Activated CD8-positive, alpha-beta memory T cell treated with anti-CD3 and anti-CD28 coated beads for 48 hours (primary cell): ENCODE data around the gene RAP1B.

Source experiments
- DNase-seq, 3 experiments: peaks; one replicate each; pipeline ENCODE4 v3.0.0-alpha.2; 2020; ENCODE audit warnings: low read depth in 2 of 3, low spot score in 2 of 3

RAP1B gene

DNA sequence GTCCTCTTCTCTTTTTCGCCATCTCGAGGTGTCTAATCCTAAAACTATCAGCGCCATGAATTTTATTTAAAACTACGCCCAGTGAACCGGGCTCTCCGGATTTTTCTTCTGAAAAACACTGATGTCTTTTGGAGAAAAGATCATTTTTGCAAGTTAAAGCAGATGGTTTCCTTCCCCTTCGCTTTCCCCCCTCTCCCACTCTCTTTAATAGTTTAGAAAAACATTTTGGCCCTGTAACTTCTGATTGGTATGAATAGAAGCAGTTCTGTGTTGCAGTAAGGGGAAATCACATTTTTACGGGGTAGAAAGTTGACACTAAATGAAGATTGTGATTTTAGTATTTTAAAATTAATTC is 1.1 kb downstream of the RAP1B start:
- no peak for DNase-seq

DNA sequence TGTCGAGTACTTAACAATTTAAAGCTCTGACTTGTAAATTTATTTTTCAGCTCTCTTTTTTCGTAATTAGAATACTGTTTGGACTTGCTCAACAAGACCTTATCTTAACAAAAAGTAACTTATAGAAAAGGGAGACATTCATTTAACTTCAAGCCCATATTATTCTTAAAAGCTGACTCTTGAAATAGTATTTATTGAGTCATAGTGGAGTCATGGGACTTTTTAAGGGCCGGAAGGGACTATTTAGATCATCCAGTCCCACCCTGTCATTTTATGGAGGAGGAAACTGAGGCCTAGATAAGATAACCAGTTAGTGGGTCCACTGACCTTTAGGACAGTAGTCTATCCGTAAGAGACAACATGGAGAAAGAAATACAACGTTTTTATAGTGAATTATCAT is 1.5 kb downstream of the RAP1B start:
- no peak for DNase-seq

DNA sequence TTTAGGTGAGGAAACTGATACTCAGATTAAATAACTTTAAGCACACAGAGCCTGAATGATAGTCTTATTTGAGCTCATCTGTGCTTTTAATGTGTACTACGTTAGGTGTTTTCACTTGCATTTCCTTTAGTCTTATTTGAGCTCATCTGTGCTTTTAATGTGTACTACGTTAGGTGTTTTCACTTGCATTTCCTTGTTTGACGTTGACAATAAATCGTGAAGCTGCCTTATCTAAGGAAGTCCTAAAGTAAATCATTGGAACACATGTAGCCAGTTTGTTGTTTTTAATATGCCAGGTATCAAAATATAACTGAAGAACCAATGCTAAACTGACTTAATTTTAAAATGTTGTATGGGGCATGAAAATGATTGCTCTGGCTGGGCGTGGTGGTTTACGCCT is 2.0 kb downstream of the RAP1B start:
- DNase-seq, result no peak

DNA sequence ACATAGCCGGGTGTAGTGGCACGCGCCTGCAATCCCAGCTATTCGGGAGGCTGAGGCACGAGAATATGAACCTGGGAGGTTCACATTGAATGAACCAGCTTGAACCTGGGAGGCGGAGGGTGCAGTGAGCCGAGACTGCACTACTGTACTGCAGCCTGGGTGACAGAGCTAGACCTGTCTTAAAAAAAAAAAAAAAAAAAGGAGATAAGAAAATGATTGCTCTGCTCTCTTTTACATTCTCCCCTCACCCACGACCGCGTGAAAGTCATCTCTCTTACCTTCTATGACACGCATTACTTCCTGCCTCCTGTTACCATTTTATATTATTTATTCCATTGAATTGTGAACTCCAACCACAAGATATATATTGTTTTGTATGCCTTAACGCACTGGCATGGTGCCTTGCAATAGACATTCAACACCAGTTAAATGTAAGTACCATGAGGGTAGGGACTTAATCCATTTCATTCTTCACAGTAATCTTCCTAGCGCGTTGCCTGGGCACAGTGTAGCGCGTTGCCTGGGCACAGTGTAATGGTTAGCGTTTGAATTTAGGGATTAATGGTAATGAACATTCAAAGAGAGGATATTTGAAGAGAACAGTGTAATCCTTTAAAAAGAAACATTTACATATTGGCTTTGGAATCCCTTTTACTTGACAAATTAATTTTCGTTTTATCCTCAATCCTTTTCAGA is 2.7 kb downstream of the RAP1B start:
- no peak for DNase-seq

DNA sequence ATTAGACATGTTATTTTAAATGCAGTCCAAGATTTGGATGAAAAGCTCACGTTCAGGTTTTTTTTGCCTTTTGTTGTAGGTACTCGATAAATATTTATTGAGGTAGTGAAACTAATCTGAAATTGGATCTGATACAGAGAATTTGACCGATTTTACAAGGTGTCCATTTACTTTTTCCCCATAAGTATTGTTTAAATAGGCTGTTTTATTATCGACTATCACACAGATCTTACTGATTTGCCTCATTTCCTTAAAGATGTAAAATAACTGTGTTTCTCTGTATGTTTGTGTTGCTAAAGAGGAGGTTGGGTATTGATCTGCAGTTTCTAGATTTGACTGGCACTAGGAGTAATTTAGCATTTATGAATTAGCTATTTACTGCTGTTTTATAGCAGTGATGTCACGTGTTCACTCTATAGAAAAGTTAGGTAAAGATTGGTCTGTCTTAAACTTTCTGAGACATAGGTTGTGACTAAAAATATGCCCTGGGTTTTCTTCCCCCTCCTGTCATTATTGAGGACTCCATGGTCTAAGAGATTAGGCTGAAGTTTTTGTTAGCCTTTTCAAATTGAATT is 3.5 kb downstream of the RAP1B start:
- DNase-seq, result no peak

DNA sequence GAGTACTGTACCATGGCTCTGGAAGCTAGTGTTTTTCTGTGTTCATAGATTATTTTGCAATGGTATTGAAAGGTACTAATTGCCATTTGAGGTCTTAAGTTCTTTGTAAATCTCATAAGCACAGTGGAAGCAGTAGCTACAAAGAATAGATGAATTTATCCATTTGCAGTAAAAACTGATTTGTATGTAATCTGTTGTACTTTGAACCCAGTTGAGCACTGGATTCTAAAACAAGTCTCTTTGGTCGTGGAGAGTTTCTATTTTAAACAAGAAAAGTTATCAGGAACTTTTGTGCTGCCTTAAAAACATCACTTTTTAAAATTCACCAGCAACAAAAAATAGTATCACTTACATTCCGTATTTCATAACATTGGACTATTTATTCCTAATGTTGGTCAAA is 4.1 kb downstream of the RAP1B start:
- DNase-seq, result no peak

DNA sequence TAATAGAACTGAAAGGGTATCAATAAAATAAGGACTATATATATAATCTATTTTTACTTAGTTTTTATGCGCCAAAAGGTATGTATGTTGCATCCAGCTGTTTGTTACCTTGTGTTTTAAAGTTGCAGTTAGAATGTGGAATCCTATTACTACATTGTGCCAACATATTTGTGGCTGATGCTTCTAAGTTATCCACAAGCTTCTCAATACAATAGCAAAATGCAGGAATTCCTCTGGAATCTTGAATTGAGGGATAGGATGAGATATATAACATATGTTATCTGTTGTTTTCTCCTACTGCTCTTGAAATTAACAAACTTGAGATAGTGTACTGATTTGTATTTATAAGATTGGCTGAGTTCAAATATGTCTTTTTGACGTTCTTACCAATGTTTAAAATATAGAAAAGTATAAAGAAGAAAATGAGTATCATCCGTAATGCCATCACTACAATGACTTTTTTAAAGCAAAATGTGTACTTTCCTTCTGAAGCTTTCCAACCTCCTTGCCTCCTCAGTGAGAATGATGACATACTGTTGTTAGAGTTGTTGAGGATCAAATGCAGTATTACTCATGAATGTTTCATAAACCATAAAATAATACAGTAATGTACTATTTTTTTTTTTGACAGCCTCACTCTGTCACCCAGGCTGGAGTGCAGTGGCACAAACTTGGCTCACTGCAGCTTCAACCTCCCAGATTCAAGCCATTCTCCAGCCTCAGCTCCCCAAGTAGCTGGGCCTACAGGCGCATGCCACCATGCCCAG is 6.6 kb downstream of the RAP1B start:
- no peak for DNase-seq

DNA sequence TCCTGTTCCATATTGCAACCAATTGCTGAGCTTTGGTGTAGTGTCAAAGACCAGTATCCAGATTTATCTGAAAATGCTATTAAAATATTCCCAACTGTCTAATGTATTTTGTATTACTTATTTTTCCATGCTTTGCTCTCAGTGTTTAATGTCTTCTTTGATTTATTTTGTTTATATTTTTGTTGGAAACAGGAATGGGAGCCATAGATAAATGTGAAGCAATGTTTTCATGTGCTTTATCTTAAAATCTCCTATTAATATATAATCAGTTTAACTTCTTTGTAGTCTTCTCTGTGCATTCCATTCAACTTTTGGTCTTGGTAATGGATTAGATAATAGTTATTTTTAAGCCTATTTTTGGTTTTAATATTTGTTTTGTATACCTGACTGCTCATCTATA is 8.8 kb downstream of the RAP1B start:
- DNase-seq, result no peak

DNA sequence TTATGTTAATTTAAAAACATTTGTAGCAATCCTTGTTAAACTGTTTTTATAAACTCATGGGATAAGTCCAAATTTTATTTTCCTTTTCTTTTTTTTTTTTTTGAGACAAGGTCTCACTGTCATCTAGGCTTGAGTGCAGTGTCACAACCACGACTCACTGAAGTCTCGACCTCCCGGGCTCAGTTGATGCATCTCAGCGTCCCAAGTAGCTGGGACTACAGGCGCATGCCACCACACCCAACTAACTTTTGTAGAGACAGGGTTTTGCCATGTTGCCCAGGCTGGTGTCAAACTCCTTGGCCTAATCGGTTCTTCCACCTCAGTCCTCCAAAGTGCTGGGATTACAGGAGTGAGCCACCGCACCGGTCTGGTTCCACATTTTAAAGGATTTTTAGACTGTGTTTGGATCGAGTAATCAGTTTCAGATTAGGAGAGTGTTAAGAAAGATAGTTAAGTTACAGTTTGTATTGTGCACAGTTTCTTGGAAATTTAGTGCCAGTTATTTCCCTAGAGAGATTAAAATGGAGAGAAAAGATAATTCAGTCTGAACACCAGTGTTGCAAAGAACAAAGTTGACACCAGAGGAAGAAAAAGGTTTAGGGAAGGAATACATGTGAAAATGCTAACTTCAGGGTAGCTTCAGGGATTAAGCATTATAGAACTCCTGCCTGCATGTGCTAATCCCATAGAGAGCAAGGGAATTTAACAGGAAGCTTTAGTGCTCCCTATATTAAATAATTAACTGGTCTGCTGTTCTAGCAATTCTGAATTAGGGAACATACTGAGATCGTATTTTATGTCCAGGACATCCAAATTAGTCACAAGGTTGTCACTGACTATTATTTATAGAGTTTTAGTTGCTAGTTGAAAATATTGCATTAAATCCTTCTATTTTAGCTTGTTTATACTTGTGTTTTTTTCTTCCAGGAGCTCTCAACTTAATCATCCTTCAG is 10.1 kb downstream of the RAP1B start:
- no peak for DNase-seq

DNA sequence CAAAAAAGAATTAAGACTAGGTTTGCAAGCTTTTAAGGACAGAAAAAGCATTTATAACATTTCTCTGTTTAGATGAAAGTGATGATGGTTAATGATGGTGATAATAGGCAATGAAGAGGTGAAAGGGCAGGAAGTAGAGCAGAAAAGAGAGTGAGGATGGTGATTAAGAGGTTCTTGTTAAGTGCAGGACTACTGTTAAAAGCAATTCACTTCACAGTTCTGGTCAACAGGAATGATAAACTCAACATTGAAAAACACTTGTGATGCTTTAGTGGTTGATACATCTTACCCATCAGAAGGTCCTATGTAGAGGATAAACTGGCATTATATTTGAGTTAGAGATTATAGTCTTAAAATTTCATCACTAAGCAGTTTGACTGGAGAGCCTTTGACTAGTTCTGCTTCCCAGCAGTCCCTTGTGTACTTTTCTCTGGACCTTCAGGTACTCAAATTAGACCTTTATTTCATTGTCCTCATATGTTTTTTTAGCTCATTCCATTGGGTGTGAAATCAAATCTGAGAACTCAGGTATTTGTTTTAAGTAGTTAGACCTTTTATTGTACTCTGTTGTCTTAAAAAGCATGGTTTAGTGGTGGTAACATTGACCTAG is 10.9 kb downstream of the RAP1B start:
- no peak for DNase-seq

DNA sequence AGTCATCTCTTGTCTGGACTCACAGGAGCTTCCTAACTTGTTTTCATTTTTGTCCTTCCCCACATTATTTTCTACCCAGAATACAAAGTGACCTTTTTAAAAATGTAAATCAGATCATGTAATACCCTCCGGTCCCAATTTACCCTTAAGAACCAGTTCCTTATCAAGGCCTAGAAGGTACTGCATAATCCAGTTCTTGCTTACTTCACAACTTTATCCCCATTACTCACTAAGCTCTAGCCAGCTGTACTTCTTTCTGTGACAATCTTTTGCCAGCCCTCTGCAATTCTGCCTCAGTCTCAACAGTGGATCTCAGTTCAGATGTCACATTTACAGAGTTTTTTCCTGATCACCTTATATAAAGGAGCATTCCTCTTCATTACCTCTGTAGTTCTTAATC is 11.6 kb downstream of the RAP1B start:
- no peak for DNase-seq

DNA sequence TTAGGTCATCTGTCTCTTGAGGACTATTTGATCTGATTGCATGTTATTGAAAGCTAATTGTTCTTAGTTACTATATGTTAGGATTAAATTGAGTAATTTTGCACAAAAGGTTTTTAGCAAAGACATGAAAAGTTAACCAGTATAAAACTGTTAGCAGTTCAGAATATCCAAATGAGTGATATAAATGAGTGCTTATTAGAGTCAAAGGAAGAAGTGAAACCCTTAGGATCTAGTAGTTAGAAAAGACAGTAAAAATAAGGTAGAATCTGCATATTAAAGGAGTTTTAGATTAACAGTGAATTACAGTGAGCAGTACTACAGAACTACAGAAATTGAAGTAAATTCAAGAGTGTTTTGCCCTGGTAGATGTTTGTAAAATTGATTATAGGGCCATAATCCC is 12.4 kb downstream of the RAP1B start:
- DNase-seq, result no peak

DNA sequence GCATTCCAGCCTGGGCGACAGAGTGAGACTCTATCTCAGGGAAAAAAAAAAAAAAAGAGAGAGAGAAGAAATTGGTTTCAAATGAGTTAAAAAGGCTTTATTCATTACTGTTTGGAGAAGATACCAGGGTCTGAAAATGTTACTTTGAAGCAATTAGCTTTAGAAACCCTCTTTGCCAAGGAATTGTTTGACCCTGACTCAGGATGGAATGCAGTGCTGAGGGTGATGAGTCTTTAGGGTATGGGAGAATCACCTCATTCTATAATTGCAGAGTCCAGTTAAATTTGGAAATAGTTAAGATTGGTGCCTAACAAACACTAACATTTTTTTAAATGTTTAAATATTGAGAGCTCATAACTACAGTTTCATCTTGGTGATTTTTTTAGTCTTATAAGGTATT is 13.3 kb downstream of the RAP1B start:
- DNase-seq, result no peak

DNA sequence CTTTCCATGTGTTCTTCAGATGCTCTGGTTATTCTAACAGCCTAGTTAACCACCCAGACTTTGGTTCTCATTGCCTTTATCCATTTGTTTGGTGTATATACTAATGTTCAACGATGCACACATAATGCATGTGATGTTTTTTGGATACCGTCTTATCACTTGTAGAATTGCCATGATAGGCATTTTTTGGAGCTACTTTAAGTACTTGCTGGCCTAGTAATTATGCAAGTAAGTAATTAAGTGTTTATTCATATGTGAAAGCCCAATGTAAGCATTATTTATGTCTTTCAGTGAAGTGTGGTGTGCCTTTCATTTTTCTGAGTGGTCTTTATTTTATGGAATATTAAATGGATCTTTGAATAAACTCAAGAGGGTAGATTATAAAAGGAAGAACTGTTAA is 14.2 kb downstream of the RAP1B start:
- DNase-seq, result no peak

DNA sequence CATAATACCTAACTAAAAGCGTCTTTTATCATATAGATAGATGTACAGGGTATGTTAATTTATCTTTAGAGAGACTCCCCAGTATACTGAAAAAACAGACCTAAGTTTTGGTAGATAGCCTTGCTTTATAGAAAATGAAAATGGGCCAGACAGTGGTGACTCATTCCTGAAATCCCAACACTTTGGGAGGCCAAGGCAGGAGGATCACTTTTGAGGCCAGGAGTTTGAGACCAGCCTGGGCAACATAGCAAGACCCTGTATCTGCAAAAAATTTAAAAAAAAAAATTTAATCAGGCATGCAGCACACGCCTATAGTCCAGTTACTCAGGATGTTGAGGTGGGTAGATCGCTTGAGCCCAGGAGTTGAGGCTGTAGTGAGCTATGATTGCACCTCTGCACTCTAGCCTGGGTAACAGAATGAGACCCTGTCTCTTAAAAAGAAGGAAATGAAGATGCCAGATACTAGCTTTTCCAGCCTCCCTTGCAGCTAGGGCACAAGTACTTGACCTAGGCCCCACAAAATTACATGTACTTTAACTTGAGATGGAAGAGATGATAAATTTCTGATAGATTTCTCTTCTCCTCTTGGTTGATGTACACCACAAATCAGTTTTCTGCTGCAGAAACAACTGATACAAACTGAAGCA is 17.1 kb downstream of the RAP1B start:
- DNase-seq, result no peak

DNA sequence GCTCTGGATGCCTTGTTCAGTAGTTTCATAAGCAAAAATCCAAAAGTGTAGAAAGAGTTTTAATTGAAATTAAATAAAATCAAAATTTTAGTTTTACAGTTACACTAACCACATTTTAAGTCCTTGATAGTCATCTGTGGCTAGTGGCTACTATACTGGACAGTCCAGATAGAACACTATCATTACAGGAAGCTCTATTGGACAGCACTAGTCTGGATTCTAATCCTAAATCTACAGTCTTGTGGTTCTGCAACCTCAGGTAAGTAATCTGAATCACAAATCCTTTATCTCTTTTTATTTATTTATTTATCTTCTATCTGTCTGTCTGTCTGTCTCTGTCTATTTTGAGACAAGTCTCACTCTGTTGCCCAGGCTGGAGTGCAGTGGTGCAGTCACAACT is 18.0 kb downstream of the RAP1B start:
- no peak for DNase-seq

DNA sequence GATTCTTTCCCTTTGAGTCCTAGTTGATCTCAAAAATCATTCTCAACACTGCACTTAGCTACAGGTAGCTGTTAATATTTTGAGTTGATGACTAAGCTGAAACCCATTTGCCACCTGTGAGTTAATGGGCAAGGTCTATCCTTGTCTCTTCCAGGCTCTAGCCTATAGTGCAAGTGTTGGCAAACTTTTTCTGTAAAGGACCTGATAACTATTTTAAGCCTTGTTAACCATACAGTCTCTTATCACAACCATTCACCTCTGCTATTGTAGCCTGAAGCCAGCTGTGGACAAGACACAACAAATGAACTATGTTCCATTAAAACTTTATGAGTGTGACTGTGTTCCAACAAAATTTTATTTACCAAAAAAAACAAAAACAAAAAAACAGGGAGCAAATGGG is 19.4 kb downstream of the RAP1B start:
- no peak for DNase-seq

DNA sequence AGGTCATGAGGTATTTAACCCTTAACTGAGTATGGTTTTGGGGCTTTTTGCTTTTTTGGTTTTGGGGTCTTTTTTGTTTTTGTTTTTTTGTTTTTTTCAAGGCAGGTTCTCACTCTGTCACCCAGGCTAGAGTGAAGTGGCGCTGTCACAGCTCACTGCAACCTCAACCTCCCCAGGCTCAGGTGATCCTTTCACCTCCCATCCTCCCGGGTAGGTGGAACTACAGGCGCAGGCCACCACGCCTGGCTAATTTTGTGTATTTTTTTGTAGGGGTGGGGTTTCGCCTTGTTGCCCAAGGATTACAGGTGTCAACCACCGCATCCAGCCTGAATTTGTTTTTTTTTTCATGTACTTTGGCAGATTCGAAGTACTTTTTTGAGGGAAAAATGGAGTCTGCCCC is 19.9 kb downstream of the RAP1B start:
- DNase-seq, result no peak

DNA sequence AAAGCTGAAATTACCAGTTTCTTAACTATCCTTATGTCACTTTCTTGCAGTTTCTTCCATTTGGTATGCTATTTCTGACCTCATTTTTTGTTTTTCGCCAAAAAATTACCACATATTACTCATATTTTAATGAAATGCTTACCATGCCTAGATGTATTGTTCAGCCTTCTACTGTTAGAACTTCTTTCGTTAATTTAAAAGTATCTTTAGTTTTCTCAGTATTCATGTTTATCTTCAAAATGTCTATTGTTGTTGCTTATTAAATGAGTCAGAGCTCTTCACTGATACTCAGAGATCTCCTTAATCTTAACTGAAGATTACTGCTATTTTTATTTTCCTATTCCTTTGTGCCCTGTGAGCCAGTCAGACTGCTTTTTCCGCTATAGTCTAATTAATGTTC is 20.5 kb downstream of the RAP1B start:
- DNase-seq, result no peak

DNA sequence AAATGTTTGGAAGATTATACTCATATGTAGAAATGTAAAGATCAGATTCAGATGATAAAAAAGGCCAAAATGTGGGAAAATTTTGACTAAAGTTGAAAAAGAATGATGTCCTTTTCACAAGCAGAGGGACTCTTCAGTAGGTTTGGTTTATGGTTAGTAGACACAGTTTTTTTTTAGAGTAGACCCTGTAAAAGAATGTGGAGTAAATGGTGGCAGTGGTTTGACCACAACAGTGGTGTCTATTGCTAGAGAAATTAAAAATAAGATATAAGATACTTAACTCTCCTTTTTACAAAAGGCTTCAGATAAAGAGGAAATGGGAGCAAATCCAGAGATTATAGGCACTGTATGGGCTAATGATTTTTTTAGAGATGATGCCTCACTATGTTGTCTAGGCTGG is 21.8 kb downstream of the RAP1B start:
- no peak for DNase-seq
